ENCODE data around the gene PIF1.

Gene PIF1

DNA sequence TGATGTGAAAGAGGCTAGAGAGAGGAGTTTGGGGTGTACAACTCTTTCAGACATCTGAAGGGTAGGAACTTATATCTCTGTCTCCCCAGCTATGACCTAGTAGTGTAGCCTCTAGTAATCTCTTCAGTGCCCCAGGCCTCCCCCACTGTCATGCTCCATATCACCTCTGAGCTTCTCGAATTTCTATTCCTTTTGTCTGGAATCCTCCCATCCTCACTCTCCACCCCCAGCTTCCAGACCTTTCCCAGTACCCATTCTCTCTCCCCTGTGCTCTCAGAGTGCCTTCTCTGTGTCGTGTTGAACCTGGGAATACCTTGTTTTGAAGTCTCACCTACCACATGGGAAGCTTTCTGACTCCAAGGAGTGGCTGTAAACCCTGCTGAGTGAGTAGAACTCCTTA lies 46.4 kb downstream of the PIF1 start:
- TF ChIP-seq, protein P1, sequence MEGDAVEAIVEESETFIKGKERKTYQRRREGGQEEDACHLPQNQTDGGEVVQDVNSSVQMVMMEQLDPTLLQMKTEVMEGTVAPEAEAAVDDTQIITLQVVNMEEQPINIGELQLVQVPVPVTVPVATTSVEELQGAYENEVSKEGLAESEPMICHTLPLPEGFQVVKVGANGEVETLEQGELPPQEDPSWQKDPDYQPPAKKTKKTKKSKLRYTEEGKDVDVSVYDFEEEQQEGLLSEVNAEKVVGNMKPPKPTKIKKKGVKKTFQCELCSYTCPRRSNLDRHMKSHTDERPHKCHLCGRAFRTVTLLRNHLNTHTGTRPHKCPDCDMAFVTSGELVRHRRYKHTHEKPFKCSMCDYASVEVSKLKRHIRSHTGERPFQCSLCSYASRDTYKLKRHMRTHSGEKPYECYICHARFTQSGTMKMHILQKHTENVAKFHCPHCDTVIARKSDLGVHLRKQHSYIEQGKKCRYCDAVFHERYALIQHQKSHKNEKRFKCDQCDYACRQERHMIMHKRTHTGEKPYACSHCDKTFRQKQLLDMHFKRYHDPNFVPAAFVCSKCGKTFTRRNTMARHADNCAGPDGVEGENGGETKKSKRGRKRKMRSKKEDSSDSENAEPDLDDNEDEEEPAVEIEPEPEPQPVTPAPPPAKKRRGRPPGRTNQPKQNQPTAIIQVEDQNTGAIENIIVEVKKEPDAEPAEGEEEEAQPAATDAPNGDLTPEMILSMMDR (IDR thresholded peaks at IDR 0.05; ENCODE audit: low read depth, low read length) = no peak
- no peak for DNase-seq (ENCODE audit: extremely low read depth, low read depth)

DNA sequence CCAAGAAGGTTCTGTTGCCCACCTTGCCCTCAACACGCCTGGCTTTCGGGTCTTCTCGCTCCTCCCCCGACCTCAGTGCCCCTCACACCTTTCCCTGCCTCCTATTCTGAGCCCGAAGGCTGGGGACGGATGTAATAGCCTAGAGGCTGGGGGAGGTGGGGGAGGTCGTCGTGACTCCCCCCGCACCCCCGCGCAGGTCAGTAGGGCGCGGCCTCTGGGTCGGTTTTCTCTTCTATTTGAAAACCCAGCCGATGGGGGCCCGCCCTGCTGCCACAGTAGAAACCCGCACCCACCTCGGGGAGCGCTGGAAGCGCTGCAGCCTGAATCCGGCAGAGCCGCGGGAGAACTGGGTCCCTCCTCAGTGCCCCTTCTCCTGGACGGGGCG lies 49.1 kb downstream of the PIF1 start:
- no peak for DNase-seq (ENCODE audit: extremely low read depth, low read depth)
- TF ChIP-seq, protein P1 (IDR thresholded peaks at IDR 0.05; ENCODE audit: low read depth, low read length) = no peak

DNA sequence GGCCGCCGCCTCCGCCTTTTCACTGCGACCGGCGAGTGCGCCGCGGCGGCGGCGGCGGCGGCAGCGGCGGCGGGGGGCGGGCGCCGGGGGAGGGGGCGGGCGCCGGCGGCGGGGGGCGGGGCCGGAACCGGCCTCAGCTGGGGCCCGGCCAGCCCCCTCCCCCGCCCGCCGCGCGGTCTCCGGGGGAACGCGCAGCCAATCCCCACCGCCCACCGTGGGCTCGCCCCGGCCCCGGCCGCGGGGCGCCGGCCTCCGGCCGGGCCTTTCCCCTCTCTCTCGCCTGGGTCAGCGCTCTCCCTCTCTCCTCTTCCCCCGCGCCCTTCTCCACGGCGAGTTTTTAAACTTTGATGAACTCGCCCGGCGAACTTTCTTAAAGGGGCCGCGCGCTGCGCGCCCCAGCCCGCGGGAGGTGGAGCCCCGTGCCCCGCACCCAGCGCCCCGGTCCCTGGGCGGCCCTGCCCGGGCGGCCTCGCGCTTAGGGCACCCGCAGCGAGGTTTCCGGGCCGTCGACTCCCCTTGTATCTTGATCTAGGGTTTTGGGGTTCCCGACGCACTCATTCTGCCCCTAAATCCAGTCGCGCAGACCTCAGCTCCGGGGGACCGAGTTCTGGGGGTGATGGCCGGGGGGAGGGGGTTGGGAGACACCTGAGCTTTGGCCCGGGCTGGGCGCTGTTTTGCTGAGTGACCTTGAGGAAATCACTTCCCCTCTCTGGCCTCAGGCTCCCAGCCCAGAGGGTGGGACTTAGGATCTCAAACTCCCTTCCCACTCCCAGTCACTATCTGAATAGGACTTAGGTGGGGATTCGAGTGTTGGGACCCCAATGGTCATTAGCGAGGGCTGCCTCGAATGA lies 49.7 kb downstream of the PIF1 start, which contains the start of gene RBPMS2:
TSS of gene RBPMS2 (minus strand) at position 39 of the 851 bp plus-strand sequence. CDS start 270 bp downstream, outside the sequence.
- DNase-seq (ENCODE audit: extremely low read depth, low read depth) = no peak
- TF ChIP-seq, protein P1 (IDR thresholded peaks at IDR 0.05; ENCODE audit: low read depth, low read length) = no peak

GRCh38 chr15:64774629-64775493 lies 50.6 kb downstream of the PIF1 start:
- DNase-seq (ENCODE audit: extremely low read depth, low read depth) = no peak
- TF ChIP-seq, protein P1 (IDR thresholded peaks at IDR 0.05; ENCODE audit: low read depth, low read length) = no peak

- TF ChIP-seq, protein P1 (IDR thresholded peaks at IDR 0.05; ENCODE audit: low read depth, low read length) = no peak
- no peak for DNase-seq (ENCODE audit: extremely low read depth, low read depth)
These were observed 51.3 kb downstream of the PIF1 start for GRCh38 chr15:64774037-64774628.

GRCh38 chr15:64773606-64774005 lies 51.8 kb downstream of the PIF1 start:
- TF ChIP-seq, protein P1 (IDR thresholded peaks at IDR 0.05; ENCODE audit: low read depth, low read length) = no peak
- DNase-seq (ENCODE audit: extremely low read depth, low read depth) = no peak

Data from AG09319 (cell line).